ENCODE data around the gene NDUFAF2. TPM values are rescaled to one million over a fixed set of nuclear protein-coding genes. Genes with fewer than 3 reads are reported as not detected.

Gene NDUFAF2
- total and polyA plus RNA-seq, 2 of the 13 experiments (the other 11 are each of a cell fraction or from before 2014, with no cell fraction given): 34.0 to 78.4 TPM

- TF ChIP-seq HMGXB3 (CRISPR knock-in tag; IDR thresholded peaks at IDR 0.05; ENCODE audit: borderline replicate concordance): peak; percentile 100
- peak; percentile 56; the same call in 1 of the 2 replicates for TF ChIP-seq ZNF770 (CRISPR knock-in tag; IDR thresholded peaks at IDR 0.05)
- no peak for TF ChIP-seq HOXA9 (CRISPR knock-in tag; IDR thresholded peaks at IDR 0.05; ENCODE audit: borderline replicate concordance)
- no peak for TF ChIP-seq HCFC1 (IDR thresholded peaks at IDR 0.05; ENCODE audit: low read depth, low read length)
- no peak for TF ChIP-seq MAZ (IDR thresholded peaks at IDR 0.05; ENCODE audit: borderline replicate concordance, low read depth, low read length)
- peak; percentile 66 for TF ChIP-seq MAZ (CRISPR knock-in tag; IDR thresholded peaks at IDR 0.05; ENCODE audit: low read depth)
- TF ChIP-seq ZNF503 (CRISPR knock-in tag; IDR thresholded peaks at IDR 0.05): peak; percentile 53; the same call in 1 of the 2 replicates
- no peak for TF ChIP-seq PBX3 (CRISPR knock-in tag; IDR thresholded peaks at IDR 0.05; ENCODE audit: borderline replicate concordance)
- TF ChIP-seq NFE2L1 (CRISPR knock-in tag; IDR thresholded peaks at IDR 0.05; ENCODE audit: borderline replicate concordance): no peak
- 0 out of 2 replicates have a peak, but pooled peaks have one; percentile 79 for TF ChIP-seq ZNF790 (CRISPR knock-in tag; IDR thresholded peaks at IDR 0.05; ENCODE audit: borderline replicate concordance)
- TF ChIP-seq ATF7-NPFF (CRISPR knock-in tag; IDR thresholded peaks at IDR 0.05; ENCODE audit: low read depth): no peak
- no peak for TF ChIP-seq RCOR2 (CRISPR knock-in tag; IDR thresholded peaks at IDR 0.05)
- no peak for TF ChIP-seq ZNF136 (CRISPR knock-in tag; IDR thresholded peaks at IDR 0.05; ENCODE audit: low read depth)
- no peak for TF ChIP-seq ZIK1 (CRISPR knock-in tag; IDR thresholded peaks at IDR 0.05; ENCODE audit: borderline replicate concordance, low read depth)
- no peak for TF ChIP-seq DDIT3 (CRISPR knock-in tag; IDR thresholded peaks at IDR 0.05)
- peak; percentile 95 for TF ChIP-seq NFYC (CRISPR knock-in tag; IDR thresholded peaks at IDR 0.05)
Measured at GRCh38 chr5:60944904-60945812, at the start of gene NDUFAF2, which contains the start of gene ERCC8 (continued).
